CD4-positive, alpha-beta T cell treated with Interferon gamma for 1 hour (primary cell): ENCODE results near the gene KRT25.
"Not testable (repeated sequence)": the region's sequence is repeated elsewhere in the genome, so short reads cannot be mapped to it uniquely, and the experiment has no call there.

Source experiments
- DNase-seq: peaks from one replicate; pipeline ENCODE4 v3.0.0-alpha.2; 2020

The KRT25 gene

GRCh38 chr17:40751065-40751464 is 4.1 kb downstream of the KRT25 start:
- DNase-seq = no peak

- DNase-seq = no peak
Observed at GRCh38 chr17:40750391-40750790, 4.7 kb downstream of the KRT25 start.

- not testable (repeated sequence) for DNase-seq
Observed at GRCh38 chr17:40748666-40749065, 6.5 kb downstream of the KRT25 start.

- DNase-seq = no peak
Observed at GRCh38 chr17:40738553-40738952, 16.6 kb downstream of the KRT25 start.

GRCh38 chr17:40735016-40735415 is 20.1 kb downstream of the KRT25 start:
- no peak for DNase-seq

GRCh38 chr17:40734018-40734417 is 21.1 kb downstream of the KRT25 start:
- DNase-seq = no peak

GRCh38 chr17:40730970-40731369 is 24.2 kb downstream of the KRT25 start:
- DNase-seq = no peak

- no peak for DNase-seq
Observed at GRCh38 chr17:40727447-40728231, 27.5 kb downstream of the KRT25 start.

- no peak for DNase-seq
Observed at GRCh38 chr17:40726919-40727318, 28.2 kb downstream of the KRT25 start.

GRCh38 chr17:40724656-40725055 is 30.5 kb downstream of the KRT25 start:
- no peak for DNase-seq

- DNase-seq = no peak
Observed at GRCh38 chr17:40722241-40722640, 32.9 kb downstream of the KRT25 start.

GRCh38 chr17:40720899-40721298 is 34.2 kb downstream of the KRT25 start:
- no peak for DNase-seq

- DNase-seq = no peak
Observed at GRCh38 chr17:40718930-40719329, 36.2 kb downstream of the KRT25 start.

GRCh38 chr17:40717776-40718175 is 37.4 kb downstream of the KRT25 start:
- DNase-seq = no peak

GRCh38 chr17:40714473-40714872 is 40.7 kb downstream of the KRT25 start:
- DNase-seq = no peak

GRCh38 chr17:40707745-40708144 is 47.4 kb downstream of the KRT25 start:
- no peak for DNase-seq

- DNase-seq = no peak
Observed at GRCh38 chr17:40705584-40705983, 49.5 kb downstream of the KRT25 start.

GRCh38 chr17:40703652-40704051 is 51.5 kb downstream of the KRT25 start, which contains the start of gene KRT24:
TSS of gene KRT24 (minus strand) at chr17:40703752. CDS start at chr17:40703693, 59 bp downstream.
- DNase-seq = no peak

- DNase-seq = no peak
Observed at GRCh38 chr17:40702271-40702670, 52.9 kb downstream of the KRT25 start.

GRCh38 chr17:40699853-40700252 is 55.3 kb downstream of the KRT25 start:
- no peak for DNase-seq

GRCh38 chr17:40699371-40699770 is 55.8 kb downstream of the KRT25 start:
- no peak for DNase-seq
